Mammary epithelial cell (primary cell): ENCODE measurements around the gene NKX6-2.

Experiments used
- EZH2 ChIP-seq: IDR thresholded peaks from 2 replicates; pipeline ENCODE4 v1.6.1; 2012; ENCODE audit warnings: low read length, inconsistent platforms, borderline replicate concordance
- TF ChIP-seq, protein P1 (sequence below), 2 donors: IDR thresholded peaks in 1 of 2; conservative IDR thresholded peaks in 1 of 2; 2 replicates each; pipeline ENCODE4 v1.5.1; 2011 to 2012; ENCODE audit warnings: inconsistent platforms in 2 of 2, low read length in 2 of 2, mild to moderate bottlenecking in 2 of 2, control low read depth in 1 of 2, low read depth in 1 of 2; ENCODE audit not compliant: insufficient read depth in 1 of 2; ENCODE audit errors: extremely low read depth in 1 of 2

DNA sequence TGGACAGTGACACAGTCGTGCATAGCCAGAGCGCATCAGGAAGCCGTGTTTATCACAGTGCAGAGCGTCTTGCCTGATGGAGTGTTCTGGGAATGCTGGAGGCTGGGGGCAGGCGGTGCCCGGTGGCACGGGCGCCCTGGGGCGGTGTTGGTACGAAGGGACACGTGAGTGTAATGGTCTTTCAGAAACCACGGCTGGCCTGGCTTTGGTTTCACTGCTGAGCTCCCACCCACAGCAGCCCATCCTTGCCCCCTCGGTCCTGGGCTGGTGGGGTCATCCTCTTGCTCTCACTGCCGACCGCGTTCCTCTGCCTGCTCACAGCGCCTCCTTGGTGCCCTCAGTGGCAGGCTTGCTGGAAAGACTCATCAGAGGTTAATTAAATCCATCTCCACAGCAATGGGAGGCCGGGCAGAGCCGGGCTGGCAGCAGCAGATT lies 50.6 kb downstream of the NKX6-2 start:
- no peak for TF ChIP-seq EZH2
- TF ChIP-seq, protein P1, sequence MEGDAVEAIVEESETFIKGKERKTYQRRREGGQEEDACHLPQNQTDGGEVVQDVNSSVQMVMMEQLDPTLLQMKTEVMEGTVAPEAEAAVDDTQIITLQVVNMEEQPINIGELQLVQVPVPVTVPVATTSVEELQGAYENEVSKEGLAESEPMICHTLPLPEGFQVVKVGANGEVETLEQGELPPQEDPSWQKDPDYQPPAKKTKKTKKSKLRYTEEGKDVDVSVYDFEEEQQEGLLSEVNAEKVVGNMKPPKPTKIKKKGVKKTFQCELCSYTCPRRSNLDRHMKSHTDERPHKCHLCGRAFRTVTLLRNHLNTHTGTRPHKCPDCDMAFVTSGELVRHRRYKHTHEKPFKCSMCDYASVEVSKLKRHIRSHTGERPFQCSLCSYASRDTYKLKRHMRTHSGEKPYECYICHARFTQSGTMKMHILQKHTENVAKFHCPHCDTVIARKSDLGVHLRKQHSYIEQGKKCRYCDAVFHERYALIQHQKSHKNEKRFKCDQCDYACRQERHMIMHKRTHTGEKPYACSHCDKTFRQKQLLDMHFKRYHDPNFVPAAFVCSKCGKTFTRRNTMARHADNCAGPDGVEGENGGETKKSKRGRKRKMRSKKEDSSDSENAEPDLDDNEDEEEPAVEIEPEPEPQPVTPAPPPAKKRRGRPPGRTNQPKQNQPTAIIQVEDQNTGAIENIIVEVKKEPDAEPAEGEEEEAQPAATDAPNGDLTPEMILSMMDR (conservative IDR thresholded peaks at IDR 0.05 in 1 of 2, IDR thresholded peaks at IDR 0.05 in 1 of 2; ENCODE audit: extremely low read depth in 1 of 2, insufficient read depth in 1 of 2, low read depth in 1 of 2, low read length in 2 of 2): no peak
